Stimulated activated CD8-positive, alpha-beta memory T cell treated with anti-CD3 and anti-CD28 coated beads, Interleukin-15, amount 100 ng/mL, for 1 hour (primary cell): ENCODE results near the gene SLC30A7.
A peak's percentile ranks its signal among the peaks of the same experiment; 100 is the strongest.
"Not testable (repeated sequence)": the region's sequence is repeated elsewhere in the genome, so short reads cannot be mapped to it uniquely, and the experiment has no call there.

Experiments
- DNase-seq: peaks from one replicate; pipeline ENCODE4 v3.0.0-alpha.2; 2020; ENCODE audit warnings: low read depth

SLC30A7 gene

DNA sequence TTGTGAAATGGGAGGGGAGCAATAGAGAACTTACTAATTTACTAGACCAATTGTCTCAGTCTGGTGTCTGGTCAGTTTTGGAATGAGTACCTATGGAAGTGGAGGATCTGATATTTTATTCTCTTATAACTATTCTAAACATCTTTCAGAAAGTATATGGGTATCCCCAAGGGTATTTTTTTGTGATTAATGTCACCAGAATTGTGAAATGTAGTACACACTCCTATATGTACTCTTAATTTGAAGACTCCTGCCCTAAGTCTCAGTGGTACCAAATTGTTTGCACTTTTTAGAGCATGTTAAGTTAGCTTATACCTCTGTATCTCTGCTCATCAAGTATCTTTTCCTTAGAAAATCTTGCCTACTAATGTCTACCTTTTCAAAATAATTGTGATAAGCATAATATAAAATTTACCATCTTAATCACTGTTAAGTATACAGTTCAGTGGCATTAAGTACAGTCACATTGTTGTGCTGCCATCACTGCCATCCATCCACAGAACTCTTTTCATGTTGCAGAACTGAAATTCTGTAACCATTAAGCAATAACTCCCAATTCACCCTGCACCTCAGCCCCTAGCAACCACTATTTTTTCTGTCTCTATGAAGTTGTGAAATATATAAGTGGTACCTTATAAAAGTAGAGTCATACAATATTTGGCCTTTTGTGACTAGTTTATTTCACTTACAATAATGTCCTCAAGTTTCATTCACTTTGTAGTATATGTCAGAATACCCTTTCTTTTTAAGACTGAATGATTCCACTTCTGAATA is 40.5 kb downstream of the SLC30A7 start:
- no peak for DNase-seq

DNA sequence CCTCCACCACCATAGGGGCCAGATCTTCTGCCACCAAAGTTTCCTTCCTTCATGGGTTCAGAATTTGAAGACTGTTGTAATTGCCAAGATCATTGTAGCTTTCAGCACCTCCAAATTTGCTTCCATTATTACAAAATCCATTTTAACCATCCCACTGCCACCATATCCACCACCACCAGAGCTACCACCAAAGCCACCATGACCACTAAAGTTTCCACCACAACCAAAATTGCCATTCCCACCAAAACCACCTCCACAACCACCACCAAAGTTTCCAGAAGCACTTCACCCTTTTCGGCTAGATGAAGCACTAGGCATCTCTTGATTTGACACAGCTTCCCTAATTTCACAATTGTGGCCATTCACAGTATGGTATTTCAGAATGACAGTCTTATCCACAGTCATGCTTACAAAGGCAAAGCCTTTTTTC is 45.2 kb downstream of the SLC30A7 start:
- no peak for DNase-seq

GRCh38 chr1:100941580-100942216 is 45.8 kb downstream of the SLC30A7 start:
- DNase-seq = no peak

GRCh38 chr1:100942304-100943046 is 46.6 kb downstream of the SLC30A7 start:
- DNase-seq = no peak

GRCh38 chr1:100943533-100943932 is 47.6 kb downstream of the SLC30A7 start:
- DNase-seq = no peak

- not testable (repeated sequence) for DNase-seq
Observed at GRCh38 chr1:100946064-100946463, 50.2 kb downstream of the SLC30A7 start.

DNA sequence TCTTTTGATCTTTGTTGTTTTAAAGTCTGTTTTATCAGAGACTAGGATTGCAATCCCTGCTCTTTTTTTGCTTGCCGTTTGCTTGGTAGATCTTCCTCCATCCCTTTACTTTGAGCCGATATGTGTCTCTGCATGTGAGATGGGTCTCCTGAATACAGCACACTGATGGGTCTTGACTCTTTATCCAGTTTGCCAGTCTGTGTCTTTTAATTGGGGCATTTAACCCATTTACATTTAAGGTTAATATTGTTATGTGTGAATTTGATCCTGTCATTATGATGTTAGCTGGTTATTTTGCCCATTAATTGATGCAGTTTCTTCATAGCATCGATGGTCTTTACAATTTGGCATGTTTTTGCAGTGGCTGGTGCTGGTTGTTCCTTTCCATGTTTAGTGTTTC is 51.9 kb downstream of the SLC30A7 start:
- not testable (repeated sequence) for DNase-seq

- DNase-seq = not testable (repeated sequence)
Observed at GRCh38 chr1:100948721-100949405, 53.0 kb downstream of the SLC30A7 start.

DNA sequence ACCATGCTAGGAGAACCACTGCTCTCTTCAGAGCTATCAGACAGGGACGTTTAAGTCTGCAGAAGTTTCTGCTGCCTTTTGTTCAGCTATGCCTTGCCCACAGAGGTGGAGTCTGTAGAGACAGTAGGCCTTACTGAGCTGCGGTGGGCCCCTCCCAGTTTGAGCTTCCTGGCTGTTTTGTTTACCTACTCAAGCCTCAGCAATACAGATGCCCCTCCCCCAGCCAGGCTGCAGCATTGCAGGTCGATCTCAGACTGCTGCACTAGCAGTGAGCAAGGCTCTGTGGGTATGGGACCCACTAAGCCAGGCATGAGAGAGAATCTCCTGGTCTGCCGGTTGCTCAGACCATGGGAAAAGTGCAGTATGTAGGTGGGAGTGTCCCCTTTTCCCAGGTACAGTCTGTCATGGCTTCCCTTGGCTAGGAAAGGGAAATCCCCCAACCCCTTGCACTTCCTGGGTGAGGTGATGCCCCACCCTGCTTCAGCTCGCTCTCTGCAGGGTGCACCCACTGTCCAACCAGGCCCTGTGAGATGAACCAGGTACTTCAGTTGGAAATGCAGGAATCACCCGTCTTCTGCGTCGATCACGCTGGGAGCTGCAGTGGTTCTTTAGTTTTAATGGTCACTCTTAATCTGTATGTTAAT is 53.7 kb downstream of the SLC30A7 start:
- peak; percentile 36 for DNase-seq

GRCh38 chr1:100950337-100950736 is 54.4 kb downstream of the SLC30A7 start:
- no peak for DNase-seq

- no peak for DNase-seq
Observed at GRCh38 chr1:100950781-100951180, 54.9 kb downstream of the SLC30A7 start.

GRCh38 chr1:100952104-100952745 is 56.3 kb downstream of the SLC30A7 start:
- no peak for DNase-seq

DNA sequence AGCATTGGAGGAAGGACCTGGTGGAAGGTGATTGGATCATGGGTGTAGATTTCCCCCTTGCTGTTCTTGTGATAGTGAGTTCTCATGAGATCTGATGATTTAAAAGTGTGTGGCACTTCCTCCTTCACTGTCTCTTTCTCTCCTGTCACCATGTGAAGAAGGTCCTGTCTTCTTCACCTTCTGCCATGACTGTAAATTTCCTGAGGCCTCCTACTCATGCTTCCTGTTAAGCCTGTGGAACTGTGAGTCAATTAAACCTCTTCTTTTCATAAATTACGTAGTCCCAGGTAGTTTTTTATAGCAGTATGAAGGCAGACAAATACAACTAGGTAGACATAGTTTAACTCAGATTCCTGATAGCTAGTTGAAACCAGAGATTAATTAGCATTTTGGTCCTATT is 57.1 kb downstream of the SLC30A7 start:
- DNase-seq = not testable (repeated sequence)

DNA sequence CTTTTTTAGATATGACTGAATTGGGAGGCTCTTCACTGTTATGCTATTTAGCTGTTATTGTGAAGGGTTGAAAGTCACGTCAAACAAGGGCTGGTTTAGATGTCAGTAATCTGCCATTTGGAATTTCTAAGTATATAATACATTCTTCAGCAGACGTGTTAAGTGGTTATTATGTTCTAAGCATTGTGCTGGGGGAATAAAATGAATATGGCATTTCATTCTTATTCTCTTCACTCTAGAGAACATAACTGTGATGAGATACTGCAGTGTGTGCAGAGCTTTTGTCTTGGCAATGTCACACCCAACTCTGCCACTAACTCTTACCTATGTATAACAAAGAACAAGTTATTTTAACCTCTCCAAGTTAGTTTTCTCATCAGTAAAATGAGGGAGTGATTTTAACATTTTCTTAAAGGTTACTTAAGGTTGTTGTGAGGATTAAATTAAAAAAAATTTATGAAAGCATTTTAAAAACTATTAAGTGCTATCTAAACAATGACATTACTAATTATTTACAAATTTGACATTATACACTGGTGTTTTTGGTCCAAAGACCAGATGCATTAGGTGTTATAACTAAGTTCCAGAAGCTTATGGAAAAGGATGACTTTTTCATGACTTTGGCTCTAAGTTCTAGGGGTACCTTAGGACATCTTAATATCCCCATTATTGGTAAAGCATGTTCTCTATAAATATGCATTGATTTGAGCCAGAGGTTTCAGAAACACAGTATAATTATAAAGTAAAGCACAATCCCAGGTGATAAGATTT is 58.3 kb downstream of the SLC30A7 start:
- DNase-seq = no peak

- DNase-seq = no peak
Observed at GRCh38 chr1:100955322-100955721, 59.4 kb downstream of the SLC30A7 start.

DNA sequence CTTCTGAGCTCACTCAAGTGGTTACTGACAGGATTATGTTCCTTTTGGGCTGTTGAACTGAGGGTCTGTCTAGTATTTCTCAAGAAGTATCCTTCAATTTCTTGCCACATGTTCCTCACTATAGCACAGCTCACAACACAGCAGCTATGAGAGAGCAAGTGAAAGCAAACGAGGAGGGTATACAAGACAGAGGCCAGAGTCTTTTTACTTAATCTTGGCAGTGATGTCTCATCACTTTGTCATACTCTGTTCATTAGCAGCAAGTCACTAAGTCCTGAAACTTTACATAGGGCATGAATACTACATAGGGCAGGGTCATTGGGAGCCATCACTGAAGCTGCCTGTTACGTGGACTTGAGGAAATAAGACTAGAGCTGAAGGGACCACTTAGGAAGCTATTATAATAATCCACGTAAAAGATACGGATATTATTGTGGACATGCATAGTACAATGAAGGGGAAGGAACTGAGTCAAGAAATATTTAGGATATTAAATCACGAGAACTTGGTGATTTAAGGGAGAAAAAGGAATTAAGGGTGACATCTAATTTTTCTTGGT is 63.7 kb downstream of the SLC30A7 start:
- DNase-seq = no peak

DNA sequence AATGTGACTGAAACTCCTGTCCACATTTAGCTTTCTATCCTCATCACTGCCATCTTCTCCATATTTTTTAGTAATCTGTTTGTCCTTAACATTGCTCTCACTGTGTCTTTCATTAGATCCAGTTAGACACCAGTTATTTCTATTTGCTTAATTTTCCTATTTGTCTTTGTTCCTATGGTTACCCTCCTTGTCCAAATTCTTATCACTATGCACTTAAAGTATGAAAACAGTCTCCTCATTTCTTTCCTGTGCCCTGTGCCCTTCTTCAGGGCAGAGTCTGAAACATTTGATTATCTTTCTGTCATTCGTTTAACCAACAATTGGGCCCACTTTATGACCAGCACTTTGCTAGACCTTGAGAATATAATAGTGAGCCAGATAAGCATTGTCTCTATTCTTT is 64.2 kb downstream of the SLC30A7 start:
- no peak for DNase-seq

DNA sequence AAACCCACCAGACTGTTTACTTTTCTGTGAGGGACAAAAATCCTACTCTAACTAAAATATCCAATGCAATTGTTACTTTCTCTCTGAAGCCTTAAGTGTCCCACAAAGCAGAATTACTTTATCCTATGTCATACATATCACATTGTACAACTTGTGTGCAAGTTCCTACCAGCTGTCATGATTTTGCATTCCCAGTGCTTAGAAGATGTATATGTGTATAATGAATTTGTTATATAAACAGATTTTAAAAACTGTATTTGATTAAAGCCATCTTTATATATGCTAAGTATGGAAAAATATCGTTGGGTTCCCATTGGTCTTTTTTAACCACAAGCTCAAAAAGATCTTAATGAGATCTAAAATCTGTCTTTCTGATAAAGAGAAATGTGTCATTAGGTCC is 72.7 kb downstream of the SLC30A7 start:
- DNase-seq = no peak

DNA sequence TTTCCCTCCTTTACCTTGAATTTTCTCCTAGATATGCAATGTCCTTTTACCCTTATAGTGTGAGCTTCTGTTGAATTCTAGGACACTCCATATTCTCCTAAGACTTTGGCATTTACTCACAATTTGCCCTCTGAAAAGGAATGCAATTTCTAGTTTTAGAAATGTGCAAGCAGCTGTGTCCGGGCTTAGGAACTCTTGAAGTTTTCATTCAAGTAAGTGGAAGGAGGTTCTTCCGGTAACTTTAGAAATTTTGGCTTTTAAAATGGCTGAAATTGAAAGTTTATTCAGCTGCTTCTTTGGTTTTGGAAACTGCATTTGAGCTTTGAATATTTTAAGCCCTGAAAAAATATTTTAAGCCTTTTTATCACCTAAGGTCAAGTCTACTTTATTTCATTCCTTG is 73.4 kb downstream of the SLC30A7 start:
- no peak for DNase-seq

DNA sequence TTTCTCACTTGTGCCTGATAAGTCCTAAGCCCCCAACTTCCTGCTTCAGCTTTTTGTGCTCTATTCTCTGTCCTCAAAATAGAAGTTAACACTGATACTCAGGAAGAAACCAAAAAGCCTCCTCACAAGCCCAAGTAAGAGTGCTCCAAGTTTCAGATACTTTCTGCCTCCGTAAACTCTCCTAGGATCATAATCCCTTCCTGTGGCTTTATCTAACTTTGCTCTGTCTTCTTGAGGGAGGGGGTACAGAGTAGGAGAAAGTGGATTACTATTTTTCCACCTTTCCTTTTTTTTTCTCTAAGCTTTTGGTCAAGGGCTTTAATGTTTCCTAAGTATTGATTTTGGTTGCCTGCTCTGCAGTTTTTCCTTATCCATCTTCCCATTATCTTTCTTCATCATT is 75.1 kb downstream of the SLC30A7 start:
- DNase-seq = no peak
